Activated CD8-positive, alpha-beta memory T cell treated with anti-CD3 and anti-CD28 coated beads for 1 hour (primary cell): ENCODE measurements around the gene BDNF.
A peak's percentile ranks its signal among the peaks of the same experiment; 100 is the strongest.

ENCODE experiments used
- DNase-seq, 2 donors: peaks; one replicate each; pipeline ENCODE4 v3.0.0-alpha.2; 2020; ENCODE audit warnings: low read depth in 1 of 2; ENCODE audit errors: extremely low read depth in 1 of 2

Gene BDNF

GRCh38 chr11:27707676-27708075, 7.4 kb upstream of the BDNF start:
- DNase-seq: no peak

DNA sequence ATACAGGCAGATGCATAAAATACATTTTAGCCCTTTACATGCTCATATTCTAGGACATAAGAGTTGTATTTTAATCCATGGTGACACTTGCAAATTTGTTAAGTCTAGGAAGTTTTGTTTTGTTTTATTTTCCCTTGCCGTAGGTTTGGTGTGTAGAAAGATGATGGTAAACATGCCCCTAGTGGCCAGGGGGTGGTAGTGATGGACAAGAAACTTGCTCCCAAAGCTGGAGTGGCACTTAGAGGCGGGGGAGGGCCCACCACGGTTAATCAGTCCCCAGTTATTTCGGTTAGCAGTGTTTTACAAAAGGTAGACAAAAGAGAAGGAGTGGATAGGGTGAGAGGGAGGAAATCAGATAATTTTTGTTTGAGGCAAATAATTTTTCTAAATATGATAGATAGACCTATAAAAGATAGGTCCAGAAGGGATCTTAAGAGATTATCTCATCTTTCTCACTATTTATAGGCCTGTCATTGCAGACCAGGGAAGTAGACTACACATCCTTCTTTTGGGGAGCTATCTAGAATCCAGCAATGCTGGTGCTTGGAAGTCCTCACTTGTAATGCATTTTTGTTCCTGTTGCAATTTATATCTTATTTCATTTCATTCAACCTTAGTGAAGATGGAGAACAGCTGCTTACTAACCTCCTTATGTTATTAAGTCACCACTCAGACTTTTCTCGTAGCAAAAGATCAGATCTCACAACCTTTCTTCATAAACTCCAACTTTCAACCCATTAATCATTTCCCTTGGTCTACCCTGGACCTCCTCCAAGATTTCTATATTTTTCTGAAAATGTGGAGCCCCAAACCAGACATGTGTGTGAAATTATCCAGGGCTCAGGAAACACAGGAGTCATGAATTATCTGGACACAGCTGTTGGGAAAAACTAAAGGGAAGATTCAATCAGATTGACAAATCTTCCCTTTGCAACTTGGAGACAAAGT, 5.9 kb upstream of the BDNF start:
- no peak for DNase-seq

- no peak for DNase-seq
Measured at GRCh38 chr11:27703481-27703880, 3.2 kb upstream of the BDNF start.

DNA sequence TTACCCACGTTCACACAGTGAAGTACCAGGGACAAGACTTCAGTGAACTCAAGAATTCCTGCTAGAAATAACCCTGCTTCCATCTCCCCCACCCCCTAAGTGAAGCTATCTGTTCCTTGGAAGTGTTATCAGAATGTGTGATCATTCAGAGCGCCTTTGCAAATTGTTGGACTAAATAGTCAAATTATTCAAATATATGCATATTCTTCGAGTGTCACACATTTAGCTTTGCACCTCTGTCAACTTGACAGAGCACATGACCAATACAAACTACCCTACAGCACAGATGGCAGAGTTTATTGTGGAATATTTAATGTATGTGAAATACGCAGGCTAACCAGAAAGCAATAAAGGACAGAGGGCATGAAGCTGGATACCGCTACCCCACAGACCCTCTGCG, 2.6 kb upstream of the BDNF start:
- no peak for DNase-seq

DNA sequence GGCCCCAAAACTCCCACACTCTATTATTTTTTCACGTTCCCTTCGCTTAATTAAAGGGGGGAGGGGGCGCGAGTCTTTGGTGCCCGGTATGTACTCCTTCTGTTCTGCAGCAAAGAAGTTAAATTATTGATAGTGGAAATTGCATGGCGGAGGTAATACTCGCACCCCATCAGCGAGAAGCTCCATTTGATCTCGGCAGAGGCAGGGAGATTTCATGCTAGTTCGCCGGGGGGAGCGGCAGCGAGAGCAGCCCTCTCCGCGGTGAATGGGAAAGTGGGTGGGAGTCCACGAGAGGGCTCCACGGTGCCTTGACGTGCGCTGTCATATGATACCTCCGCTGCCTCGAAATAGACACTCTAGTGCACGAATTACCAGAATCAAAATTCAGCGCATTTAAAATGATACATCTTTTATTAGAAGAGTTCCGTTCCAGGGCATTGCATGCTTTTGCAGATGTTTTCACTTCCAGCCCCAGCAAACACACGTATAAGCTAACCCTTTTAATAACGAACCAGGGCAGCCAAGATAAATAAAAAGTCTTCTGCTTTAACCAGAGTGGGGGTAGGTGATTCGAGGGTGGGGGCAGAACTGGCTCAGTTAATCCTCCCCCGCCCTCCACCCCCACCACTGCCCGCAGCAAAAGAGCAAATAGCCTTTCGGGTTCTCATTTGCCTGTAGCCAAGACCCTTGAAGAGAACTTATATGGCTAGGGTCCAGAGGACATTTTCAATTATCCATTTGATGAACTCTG, 1.3 kb upstream of the BDNF start:
- no peak for DNase-seq

GRCh38 chr11:27699926-27700350, 317 bp downstream of the BDNF start:
- no peak for DNase-seq

- DNase-seq: no peak
Measured at GRCh38 chr11:27699242-27699925, 871 bp downstream of the BDNF start.

DNA sequence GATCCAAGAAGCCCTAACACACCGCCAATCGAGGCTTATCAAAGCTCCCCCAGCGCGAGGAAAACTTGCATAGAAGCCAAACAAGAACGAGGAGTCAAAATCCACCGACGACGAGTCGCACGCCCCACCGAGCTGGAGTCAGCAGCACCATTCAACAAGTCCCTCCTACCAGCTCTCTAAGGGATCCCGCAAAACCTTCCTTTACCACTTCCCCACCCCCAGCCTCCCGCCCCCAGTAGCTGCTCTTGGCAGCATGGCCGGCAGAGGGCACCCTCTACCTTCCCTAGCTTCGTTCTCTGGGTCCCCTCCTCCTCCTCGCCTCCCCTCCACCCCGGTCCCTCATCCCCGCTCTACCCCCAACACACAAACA, 1.4 kb downstream of the BDNF start:
- DNase-seq: peak in 1 of 2 donors; percentile 17

DNA sequence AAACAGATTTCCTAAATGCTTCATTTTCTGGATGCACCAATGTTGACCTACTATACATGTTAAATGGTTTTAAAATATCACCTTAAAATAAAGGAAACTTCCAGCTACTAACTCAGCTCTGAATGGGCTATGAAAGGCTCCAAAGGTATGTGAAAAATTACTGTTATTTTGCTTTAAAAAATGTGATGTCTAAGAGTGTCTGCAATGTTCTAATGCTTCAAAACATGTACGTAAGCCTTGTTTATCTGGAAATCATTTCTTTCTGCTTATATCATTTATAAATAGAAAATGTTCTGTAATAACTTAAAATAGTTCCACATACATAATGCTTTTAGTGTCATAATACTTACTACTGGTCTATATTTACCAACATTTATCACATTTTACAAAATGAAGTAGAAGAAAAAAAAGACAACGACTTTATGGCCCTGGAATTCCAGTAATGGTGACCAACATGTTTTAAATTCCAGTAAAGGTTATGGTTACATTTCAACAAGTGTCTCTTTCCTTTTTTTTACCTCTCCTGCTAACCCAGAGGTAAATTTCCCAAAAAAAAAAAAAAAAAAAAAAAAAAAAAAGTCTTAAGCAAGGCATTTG, 2.5 kb downstream of the BDNF start:
- no peak for DNase-seq

DNA sequence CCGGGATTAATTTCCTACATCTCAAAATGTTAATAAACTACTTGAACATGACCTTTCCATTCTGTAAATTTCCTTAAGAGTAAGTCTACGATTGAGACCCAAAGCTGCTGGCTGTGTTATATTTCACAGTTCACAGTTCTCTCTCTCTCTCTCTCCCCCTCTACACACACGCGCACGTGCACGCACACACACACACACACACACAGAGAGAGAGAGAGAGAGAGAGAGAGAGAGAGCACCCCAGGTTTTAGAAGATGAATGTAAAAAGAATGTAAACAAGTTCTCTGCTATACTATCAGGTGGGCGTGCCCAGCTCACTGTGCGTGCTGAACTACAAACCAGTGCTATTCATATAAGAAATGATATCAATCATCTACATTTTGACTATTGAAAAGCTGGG, 3.3 kb downstream of the BDNF start:
- no peak for DNase-seq

GRCh38 chr11:27696115-27696514, 4.1 kb downstream of the BDNF start:
- DNase-seq: no peak

DNA sequence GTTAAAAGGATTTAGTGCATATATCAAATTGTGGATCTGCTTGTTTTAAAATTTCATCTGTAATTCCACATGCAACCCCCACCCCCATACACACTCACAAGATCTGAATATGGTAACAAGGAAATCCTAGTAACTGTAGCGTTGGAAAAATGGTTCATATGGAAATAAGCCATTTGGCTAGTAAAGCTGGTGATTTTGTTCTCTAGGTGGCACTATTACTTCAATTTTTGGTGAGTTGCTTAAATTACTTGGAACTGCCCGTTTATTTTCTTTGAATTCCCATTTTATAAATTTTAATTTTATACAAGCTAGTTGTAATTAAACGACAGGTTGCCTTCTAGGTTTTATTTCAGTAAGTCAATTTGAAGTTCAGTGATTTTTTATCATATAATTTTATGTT, 5.3 kb downstream of the BDNF start:
- DNase-seq: no peak

- no peak for DNase-seq
Measured at GRCh38 chr11:27693398-27693797, 6.9 kb downstream of the BDNF start.

DNA sequence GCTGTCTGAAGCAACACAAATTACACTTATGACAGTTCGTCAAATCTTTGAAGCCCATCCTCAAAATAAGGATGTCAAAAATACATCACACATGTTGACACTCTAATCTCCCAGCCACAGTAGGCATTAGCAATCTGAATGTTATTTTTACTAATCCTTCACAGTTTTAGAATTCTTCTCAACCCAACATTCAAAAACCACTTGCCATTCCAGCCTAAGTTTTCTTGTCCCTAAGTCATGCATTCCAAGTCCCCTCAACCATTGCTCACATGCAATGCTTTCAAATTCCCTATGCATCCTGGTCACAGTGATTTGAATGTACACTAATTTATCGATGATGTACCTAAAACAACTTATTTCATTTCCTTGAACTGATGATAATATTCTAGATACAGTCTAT, 7.5 kb downstream of the BDNF start:
- DNase-seq: no peak

DNA sequence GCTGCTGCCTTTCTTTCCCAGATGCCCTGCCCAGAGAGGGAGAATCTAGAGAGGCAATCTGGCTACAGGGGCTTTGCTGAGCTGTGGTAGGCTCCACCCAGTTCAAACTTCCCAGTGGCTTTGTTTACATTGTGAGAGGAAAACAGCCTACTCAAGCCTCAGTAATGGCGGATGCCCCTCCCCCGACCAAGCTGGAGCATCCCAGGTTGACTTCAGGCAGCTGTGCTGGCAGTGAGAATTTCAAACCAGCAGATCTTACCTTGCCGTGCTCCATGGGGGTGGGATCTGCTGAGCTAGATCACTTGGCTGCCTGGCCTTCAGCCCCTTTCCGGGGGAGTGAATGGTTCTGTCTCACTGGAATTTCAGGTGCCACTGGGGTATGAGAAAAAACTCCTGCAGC, 12.2 kb downstream of the BDNF start:
- no peak for DNase-seq

DNA sequence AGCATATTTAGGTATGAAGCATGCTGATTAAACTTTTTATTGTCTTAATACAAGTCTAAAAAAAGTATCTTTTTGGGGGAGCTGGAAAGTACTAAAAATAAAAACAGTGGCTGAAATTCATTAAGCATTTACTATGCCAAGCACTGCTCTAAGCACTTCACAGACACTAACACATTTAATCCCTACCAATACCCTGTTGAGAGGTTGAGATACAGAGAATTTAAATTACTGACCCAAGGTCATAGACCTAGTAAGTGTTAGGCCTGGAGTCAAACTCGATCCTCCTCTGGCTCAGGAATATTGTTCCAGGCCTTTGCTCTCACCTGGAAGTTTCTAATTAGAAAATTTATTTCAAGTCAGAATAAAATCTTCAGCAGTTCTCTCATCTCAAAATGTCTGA, 18.6 kb downstream of the BDNF start:
- DNase-seq: no peak

GRCh38 chr11:27679136-27680015, 20.9 kb downstream of the BDNF start:
- no peak for DNase-seq

DNA sequence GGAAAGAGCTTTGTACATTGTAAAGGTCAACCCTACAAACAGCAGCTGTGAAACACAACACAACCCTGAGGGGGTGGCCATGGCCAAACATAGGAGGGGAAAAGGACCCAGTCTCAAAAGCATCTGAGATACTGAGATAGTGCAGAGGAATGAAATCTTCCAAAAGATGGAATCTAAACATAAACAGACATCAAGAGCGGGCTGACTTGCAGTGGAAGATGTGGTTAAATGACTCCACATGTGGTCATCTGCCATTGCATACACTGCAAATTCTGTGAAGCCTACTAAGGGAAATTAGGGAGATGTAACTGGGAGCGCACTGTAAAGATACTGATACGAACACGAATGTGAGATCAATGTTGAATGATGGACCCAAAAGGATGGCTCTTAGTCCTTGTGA, 22.0 kb downstream of the BDNF start:
- no peak for DNase-seq

DNA sequence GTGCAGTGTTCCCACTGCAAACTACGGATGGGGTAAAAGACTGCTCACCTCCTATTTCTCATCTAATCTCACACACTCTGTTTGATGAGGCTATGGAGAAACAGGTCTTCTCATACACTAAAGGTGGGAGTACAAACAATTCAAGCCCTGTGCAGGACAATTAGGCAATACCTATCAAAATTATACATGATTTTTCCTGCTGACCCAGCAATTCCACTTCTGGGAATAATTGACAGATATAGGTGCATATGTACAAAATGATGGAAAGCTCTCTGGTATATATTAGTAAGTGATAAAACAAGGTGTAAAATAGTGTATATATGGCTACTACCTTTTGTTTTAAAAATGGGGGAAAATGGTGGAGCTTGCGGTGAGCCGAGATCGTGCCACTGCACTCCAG, 23.1 kb downstream of the BDNF start:
- no peak for DNase-seq

DNA sequence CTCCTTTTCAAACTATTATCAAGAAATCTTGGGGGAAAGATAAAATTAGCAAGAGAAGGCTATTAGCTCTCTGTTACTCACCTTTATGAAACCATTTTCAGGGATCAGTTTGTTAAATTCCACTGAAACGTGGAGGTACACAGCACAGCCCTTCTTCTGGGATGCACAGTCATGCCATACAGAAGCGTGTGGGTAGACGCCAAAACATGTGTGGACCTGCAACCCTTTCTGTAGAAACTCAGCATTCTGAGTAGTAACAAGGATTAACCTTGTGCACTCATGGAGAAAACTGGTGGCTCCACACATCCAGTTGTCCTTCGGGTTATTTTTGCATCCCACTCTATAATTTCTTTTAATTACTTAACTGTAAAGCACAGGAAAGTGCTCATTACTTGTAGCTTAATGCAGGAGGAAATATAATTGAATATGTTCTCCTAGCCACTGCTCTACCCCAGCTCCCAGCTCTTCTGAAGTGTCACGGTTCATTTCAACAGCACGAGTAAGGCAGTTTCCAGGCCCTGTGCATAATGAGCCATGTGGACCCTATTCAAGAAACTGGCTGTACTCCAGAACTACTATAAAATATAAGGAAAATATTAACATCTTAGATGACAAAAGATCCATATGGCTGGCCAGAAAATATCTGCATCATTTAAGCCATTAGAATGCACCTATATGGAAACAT, 26.1 kb downstream of the BDNF start:
- DNase-seq: no peak
